Activated naive CD4-positive, alpha-beta T cell treated with anti-CD3 and anti-CD28 coated beads, Interleukin-2, amount 10 ng/mL, durations not matched to agents 7 days and 5 days (primary cell): ENCODE measurements around the gene ID3.

ENCODE experiments used
- CTCF ChIA-PET: fragments of 350-600 bp; sonication (Branson Sonifier 250); formaldehyde crosslinking; loops from one replicate; lab custom pipeline; 2021; ENCODE audit warnings: antibody characterized with exemption; lab: Charles Lee
- DNase-seq: peaks from one replicate; pipeline ENCODE4 v3.0.0-alpha.2; 2020
- H3K27ac Mint-ChIP-seq: one replicate; pipeline ENCODE4 v1.8.0; 2021; ENCODE audit warnings: mild to moderate bottlenecking, moderate library complexity, mixed read lengths
- H3K27me3 Mint-ChIP-seq: one replicate; pipeline ENCODE4 v1.8.0; 2021; ENCODE audit warnings: mild to moderate bottlenecking, mixed read lengths
- H3K36me3 Mint-ChIP-seq: one replicate; pipeline ENCODE4 v1.8.0; 2021; ENCODE audit warnings: mixed read lengths
- H3K4me1 Mint-ChIP-seq: one replicate; pipeline ENCODE4 v1.8.0; 2021; ENCODE audit warnings: mixed read lengths
- H3K4me3 Mint-ChIP-seq: one replicate; pipeline ENCODE4 v1.8.0; 2021; ENCODE audit warnings: mild to moderate bottlenecking, moderate library complexity, mixed read lengths
- H3K9me3 Mint-ChIP-seq: one replicate; pipeline ENCODE4 v1.8.0; 2021; ENCODE audit warnings: mixed read lengths

The ID3 gene

GRCh38 chr1:23559136-23559984, at the start of gene ID3:
TSS of gene ID3 (minus strand) at chr1:23559501. CDS start at chr1:23559426, 75 bp downstream.
- Mint-ChIP-seq H3K4me3 (peak within 1 kb of the TSS; percentile 90), H3K27me3 (peaks cover 50% of the 10 kb centered on the region), H3K27ac (peak within 1 kb of the TSS; percentile 88), H3K36me3 (peaks cover 12% of the 10 kb centered on the region), H3K9me3 (no peaks in the 10 kb centered on the region), H3K4me1 (peaks cover 71% of the 10 kb centered on the region)
- DNase-seq: peak; percentile 96
- CTCF ChIA-PET: interaction anchor here (0.8 to 22.3 kb wide), 6 partner anchors 14 to 75 kb away, joined by 3 to 715 read pairs (median 4); no protein-coding TSS in a partner anchor

GRCh38 chr1:23607944-23608343, 48.6 kb upstream of the ID3 start:
- Mint-ChIP-seq H3K4me1 (peaks cover 54% of the 10 kb centered on the region), H3K4me3 (no peak overlapping the region), H3K27ac (no peak overlapping the region), H3K27me3 (peaks cover 16% of the 10 kb centered on the region), H3K9me3 (no peaks in the 10 kb centered on the region), H3K36me3 (no peaks in the 10 kb centered on the region)
- DNase-seq: no peak
- CTCF ChIA-PET: interaction anchor here (0.8 to 1.2 kb wide), 3 partner anchors 24 to 29 kb away, joined by 3 to 7 read pairs (median 5); no protein-coding TSS in a partner anchor

- peaks cover 1% of the 10 kb centered on the region for H3K36me3 Mint-ChIP-seq
- peak overlapping the region; percentile 46 for H3K4me3 Mint-ChIP-seq
- no peaks in the 10 kb centered on the region for H3K9me3 Mint-ChIP-seq
- peaks cover 3% of the 10 kb centered on the region for H3K27me3 Mint-ChIP-seq
- peaks cover 74% of the 10 kb centered on the region for H3K4me1 Mint-ChIP-seq
- CTCF ChIA-PET: interaction anchor here (0.6 to 5.2 kb wide), 7 partner anchors 10 to 57 kb away, joined by 3 to 27 read pairs (median 5); no protein-coding TSS in a partner anchor
- peak; percentile 53 for DNase-seq
- peak overlapping the region; percentile 91 for H3K27ac Mint-ChIP-seq
Observed at GRCh38 chr1:23601968-23602876, 42.9 kb upstream of the ID3 start.

- H3K4me1 Mint-ChIP-seq: peaks cover 76% of the 10 kb centered on the region
- H3K36me3 Mint-ChIP-seq: peaks cover 1% of the 10 kb centered on the region
- peak overlapping the region; percentile 46 for H3K4me3 Mint-ChIP-seq
- peak overlapping the region; percentile 91 for H3K27ac Mint-ChIP-seq
- H3K9me3 Mint-ChIP-seq: no peaks in the 10 kb centered on the region
- CTCF ChIA-PET: interaction anchor here (0.7 to 5.2 kb wide), 10 partner anchors 9 to 171 kb away, joined by 3 to 27 read pairs (median 5); no protein-coding TSS in a partner anchor
- DNase-seq: peak; percentile 63
- no peaks in the 10 kb centered on the region for H3K27me3 Mint-ChIP-seq
Observed at GRCh38 chr1:23601135-23601967, 42.0 kb upstream of the ID3 start.

GRCh38 chr1:23600283-23600682, 41.0 kb upstream of the ID3 start:
- peaks cover 1% of the 10 kb centered on the region for H3K36me3 Mint-ChIP-seq
- H3K9me3 Mint-ChIP-seq: no peaks in the 10 kb centered on the region
- peak overlapping the region; percentile 91 for H3K27ac Mint-ChIP-seq
- H3K4me3 Mint-ChIP-seq: no peak overlapping the region
- peaks cover 81% of the 10 kb centered on the region for H3K4me1 Mint-ChIP-seq
- CTCF ChIA-PET: interaction anchor here (1.1 to 5.2 kb wide), 6 partner anchors 13 to 55 kb away, joined by 3 to 27 read pairs (median 8); no protein-coding TSS in a partner anchor
- H3K27me3 Mint-ChIP-seq: no peaks in the 10 kb centered on the region
- DNase-seq: no peak

GRCh38 chr1:23599125-23599524, 39.8 kb upstream of the ID3 start:
- Mint-ChIP-seq H3K9me3 (no peaks in the 10 kb centered on the region), H3K27me3 (no peaks in the 10 kb centered on the region), H3K27ac (no peak overlapping the region), H3K4me3 (no peak overlapping the region), H3K36me3 (peaks cover 1% of the 10 kb centered on the region), H3K4me1 (peaks cover 89% of the 10 kb centered on the region)
- no peak for DNase-seq
- CTCF ChIA-PET: interaction anchor here (1.2 to 5.2 kb wide), 5 partner anchors 22 to 54 kb away, joined by 6 to 27 read pairs (median 9); no protein-coding TSS in a partner anchor

GRCh38 chr1:23598424-23598823, 39.1 kb upstream of the ID3 start:
- Mint-ChIP-seq H3K27me3 (no peaks in the 10 kb centered on the region), H3K4me3 (no peak overlapping the region), H3K4me1 (peaks cover 88% of the 10 kb centered on the region), H3K27ac (no peak overlapping the region), H3K9me3 (no peaks in the 10 kb centered on the region), H3K36me3 (peaks cover 1% of the 10 kb centered on the region)
- CTCF ChIA-PET: interaction anchor here (1.2 to 5.2 kb wide), 5 partner anchors 21 to 66 kb away, joined by 4 to 27 read pairs (median 7); no protein-coding TSS in a partner anchor
- DNase-seq: no peak

GRCh38 chr1:23597635-23598388, 38.5 kb upstream of the ID3 start:
- Mint-ChIP-seq H3K9me3 (no peaks in the 10 kb centered on the region), H3K27me3 (no peaks in the 10 kb centered on the region), H3K4me1 (peaks cover 87% of the 10 kb centered on the region), H3K27ac (peak overlapping the region; percentile 47), H3K36me3 (peaks cover 1% of the 10 kb centered on the region), H3K4me3 (no peak overlapping the region)
- CTCF ChIA-PET: interaction anchor here (1.2 to 5.2 kb wide), 4 partner anchors 36 to 67 kb away, joined by 4 to 27 read pairs (median 6); no protein-coding TSS in a partner anchor
- DNase-seq: no peak

GRCh38 chr1:23596382-23597358, 37.4 kb upstream of the ID3 start:
- H3K9me3 Mint-ChIP-seq: no peaks in the 10 kb centered on the region
- DNase-seq: no peak
- H3K27me3 Mint-ChIP-seq: no peaks in the 10 kb centered on the region
- H3K36me3 Mint-ChIP-seq: peaks cover 1% of the 10 kb centered on the region
- H3K4me1 Mint-ChIP-seq: peaks cover 87% of the 10 kb centered on the region
- no peak overlapping the region for H3K4me3 Mint-ChIP-seq
- no peak overlapping the region for H3K27ac Mint-ChIP-seq
- CTCF ChIA-PET: interaction anchor here (1.4 kb wide), 1 partner anchor 68 kb away, joined by 4 read pairs; no protein-coding TSS in a partner anchor

- Mint-ChIP-seq H3K36me3 (peaks cover 2% of the 10 kb centered on the region), H3K27ac (no peak overlapping the region), H3K4me3 (no peak overlapping the region), H3K9me3 (no peaks in the 10 kb centered on the region), H3K27me3 (peaks cover 7% of the 10 kb centered on the region), H3K4me1 (peaks cover 85% of the 10 kb centered on the region)
- DNase-seq: no peak
- CTCF ChIA-PET: interaction anchor here (1.0 kb wide), 1 partner anchor 42 kb away, joined by 3 read pairs; no protein-coding TSS in a partner anchor
Observed at GRCh38 chr1:23594927-23595353, 35.6 kb upstream of the ID3 start.

GRCh38 chr1:23594149-23594907, 35.0 kb upstream of the ID3 start:
- H3K27me3 Mint-ChIP-seq: peaks cover 7% of the 10 kb centered on the region
- no peak overlapping the region for H3K27ac Mint-ChIP-seq
- CTCF ChIA-PET: interaction anchor here (1.0 kb wide), 1 partner anchor 43 kb away, joined by 3 read pairs; no protein-coding TSS in a partner anchor
- peaks cover 1% of the 10 kb centered on the region for H3K36me3 Mint-ChIP-seq
- H3K4me3 Mint-ChIP-seq: no peak overlapping the region
- no peaks in the 10 kb centered on the region for H3K9me3 Mint-ChIP-seq
- DNase-seq: no peak
- peaks cover 80% of the 10 kb centered on the region for H3K4me1 Mint-ChIP-seq
